ENCODE results near the gene LBH. TPM values are rescaled to one million over a fixed set of nuclear protein-coding genes. Genes with fewer than 3 reads are reported as not detected.

Gene LBH
- total and polyA plus RNA-seq, 8 donors = 6.6 to 39.8 (median 17.0) TPM

DNA sequence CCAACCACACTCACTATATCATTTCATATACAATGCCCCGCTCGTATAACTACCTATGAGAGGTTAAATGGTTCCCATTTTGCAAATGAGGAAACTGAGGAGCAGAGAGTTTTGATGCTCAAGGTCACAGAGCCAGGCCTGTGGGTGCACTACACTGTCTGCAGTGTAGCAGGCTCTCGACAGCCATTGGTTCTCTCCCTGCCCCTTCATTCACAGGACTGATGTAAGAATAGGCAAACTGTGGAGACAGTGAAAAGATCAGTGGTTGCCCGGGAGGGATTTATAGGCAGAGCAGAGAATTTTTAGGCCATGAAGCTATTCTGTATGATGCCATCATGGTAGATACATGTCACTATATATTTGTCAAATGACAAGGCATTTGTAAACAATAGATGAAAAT is 39.0 kb upstream of the LBH start:
- peak in 1 of 2 donors; percentile 1 for DNase-seq
- Histone ChIP-seq H3K27me3 (no peaks in the 10 kb centered on the region), H3K4me1 (no peaks in the 10 kb centered on the region), H3K4me3 (no peak overlapping the region), H3K36me3 (no peaks in the 10 kb centered on the region), H3K27ac (no peak overlapping the region), H3K9me3 (no peaks in the 10 kb centered on the region)
- 83 to 100% (median 86%) methylated on average over 3 to 4 of the region's 4 CpGs for WGBS, 5 donors
- TF ChIP-seq POLR2A (IDR thresholded peaks at IDR 0.05) (no peak), CTCF (IDR thresholded peaks at IDR 0.05) (no peak), EP300 (IDR thresholded peaks at IDR 0.05) (no peak), POLR2AphosphoS5 (IDR thresholded peaks at IDR 0.05) (no peak)
- intact Hi-C loops (cut with DNase I; ENCODE audit: low total_unique reads) = no loop called here

DNA sequence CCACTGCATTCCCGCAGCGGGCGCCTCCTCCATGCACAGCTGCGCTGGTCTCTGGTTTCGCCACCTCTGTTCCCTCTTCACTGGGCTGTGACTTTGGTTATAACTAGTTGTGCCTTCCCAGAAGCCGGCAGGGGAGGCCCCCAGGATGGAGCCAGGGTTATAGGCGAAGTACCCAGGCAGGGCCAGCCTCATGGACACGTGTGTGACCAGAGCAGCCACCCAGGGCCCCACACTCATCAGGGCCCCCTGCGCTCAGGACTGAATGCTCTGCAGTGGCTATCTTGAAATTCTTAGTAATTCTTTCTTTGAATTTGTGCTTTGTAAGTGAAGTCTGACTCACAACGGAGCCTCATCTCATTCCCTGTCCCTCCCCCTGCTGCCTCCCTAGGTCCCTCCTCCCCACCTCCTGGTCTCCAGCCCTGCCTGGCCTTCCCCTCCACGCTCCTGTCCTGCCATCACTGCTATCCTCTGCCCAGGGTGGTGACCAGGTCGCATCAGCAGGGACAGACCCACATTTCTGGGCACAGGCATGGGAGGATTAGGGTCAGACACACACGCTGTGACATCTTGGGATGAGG is 38.1 kb upstream of the LBH start:
- H3K4me1 ChIP-seq = no peaks in the 10 kb centered on the region
- no peaks in the 10 kb centered on the region for H3K36me3 ChIP-seq
- DNase-seq = peak in 1 of 2 donors; percentile 13
- H3K27ac ChIP-seq = no peak overlapping the region
- WGBS, 5 donors = 82 to 88% (median 86%) methylated on average over 13 of the region's 13 CpGs
- H3K27me3 ChIP-seq = no peaks in the 10 kb centered on the region
- intact Hi-C loops (cut with DNase I; ENCODE audit: low total_unique reads) = no loop called here
- TF ChIP-seq EP300 (IDR thresholded peaks at IDR 0.05) (no peak), CTCF (IDR thresholded peaks at IDR 0.05) (no peak), POLR2A (IDR thresholded peaks at IDR 0.05) (no peak), POLR2AphosphoS5 (IDR thresholded peaks at IDR 0.05) (no peak)
- H3K4me3 ChIP-seq = no peak overlapping the region
- H3K9me3 ChIP-seq = no peaks in the 10 kb centered on the region

- TF ChIP-seq CTCF (IDR thresholded peaks at IDR 0.05) (no peak), POLR2A (IDR thresholded peaks at IDR 0.05) (no peak), POLR2AphosphoS5 (IDR thresholded peaks at IDR 0.05) (no peak), EP300 (IDR thresholded peaks at IDR 0.05) (no peak)
- 79 to 87% (median 81%) methylated on average over 7 of the region's 7 CpGs for WGBS, 5 donors
- no peaks in the 10 kb centered on the region for H3K4me1 ChIP-seq
- no peaks in the 10 kb centered on the region for H3K36me3 ChIP-seq
- H3K9me3 ChIP-seq = no peaks in the 10 kb centered on the region
- H3K27me3 ChIP-seq = no peaks in the 10 kb centered on the region
- peak in 1 of 2 donors; percentile 17 for DNase-seq
- no peak overlapping the region for H3K4me3 ChIP-seq
- no peak overlapping the region for H3K27ac ChIP-seq
- intact Hi-C loops (cut with DNase I; ENCODE audit: low total_unique reads) = no loop called here
Measured at GRCh38 chr2:30194421-30194820, 36.9 kb upstream of the LBH start.

DNA sequence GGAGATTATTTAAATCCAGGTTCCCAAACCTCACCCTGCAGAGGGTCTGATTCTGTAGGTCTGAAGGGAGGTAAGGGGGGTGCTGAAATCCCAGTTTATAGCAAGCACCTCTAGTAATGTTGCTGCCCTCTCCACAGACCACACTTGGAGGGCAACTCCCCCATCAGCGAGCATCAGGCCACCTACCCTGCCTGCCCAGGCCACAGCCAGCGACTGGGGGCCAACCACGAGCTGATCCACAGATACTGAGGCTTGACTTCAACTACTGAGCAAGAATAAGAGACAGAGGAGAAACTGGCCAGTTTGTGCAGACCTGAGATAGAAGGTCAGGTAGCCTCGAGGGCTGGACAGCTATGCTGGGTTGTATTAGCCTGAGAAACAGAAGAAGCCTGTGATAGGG is 36.3 kb upstream of the LBH start:
- H3K36me3 ChIP-seq = no peaks in the 10 kb centered on the region
- no peaks in the 10 kb centered on the region for H3K4me1 ChIP-seq
- DNase-seq = peak in 1 of 2 donors; percentile 1
- intact Hi-C loops (cut with DNase I; ENCODE audit: low total_unique reads) = no loop called here
- H3K9me3 ChIP-seq = no peaks in the 10 kb centered on the region
- no peak overlapping the region for H3K27ac ChIP-seq
- no peak overlapping the region for H3K4me3 ChIP-seq
- H3K27me3 ChIP-seq = no peaks in the 10 kb centered on the region
- TF ChIP-seq CTCF (IDR thresholded peaks at IDR 0.05) = no peak
- no peak for TF ChIP-seq POLR2A (IDR thresholded peaks at IDR 0.05)
- no peak for TF ChIP-seq EP300 (IDR thresholded peaks at IDR 0.05)
- TF ChIP-seq POLR2AphosphoS5 (IDR thresholded peaks at IDR 0.05) = no peak
- 66 to 88% (median 75%) methylated on average over 4 of the region's 4 CpGs for WGBS, 5 donors
